KOPT-K1 (cell line): ENCODE results near the gene STK32B.
"Not testable (repeated sequence)": the region's sequence is repeated elsewhere in the genome, so short reads cannot be mapped to it uniquely, and the experiment has no call there.

Source experiments
- H3K27ac ChIP-seq: fragments of 200-600 bp; sonication (generic); 2 replicates; pipeline ENCODE4 v1.5.1; 2016; ENCODE audit warnings: antibody characterized with exemption, mild to moderate bottlenecking, low read depth, low read length; ENCODE audit not compliant: poor library complexity, severe bottlenecking
- H3K36me3 ChIP-seq: fragments of 200-600 bp; sonication (generic); 2 replicates; pipeline ENCODE4 v1.5.1; 2017; ENCODE audit warnings: antibody characterized with exemption, mild to moderate bottlenecking, low read length, moderate library complexity; ENCODE audit not compliant: insufficient read depth
- H3K9me3 ChIP-seq: fragments of 200-600 bp; sonication (generic); 2 replicates; pipeline ENCODE4 v1.5.1; 2017; ENCODE audit warnings: antibody characterized with exemption, low read length, mild to moderate bottlenecking; ENCODE audit not compliant: insufficient read depth, poor library complexity, severe bottlenecking

Gene STK32B

GRCh38 chr4:5435823-5436222, 384.5 kb downstream of the STK32B start:
- Histone ChIP-seq H3K9me3 (no peaks in the 10 kb centered on the region), H3K27ac (no peak overlapping the region), H3K36me3 (no peaks in the 10 kb centered on the region)

- not testable (repeated sequence) for H3K9me3 ChIP-seq, H3K27ac ChIP-seq, H3K36me3 ChIP-seq
Observed at GRCh38 chr4:5443976-5444802, 392.9 kb downstream of the STK32B start.

GRCh38 chr4:5444918-5445517, 393.7 kb downstream of the STK32B start:
- Histone ChIP-seq H3K36me3 (no peaks in the 10 kb centered on the region), H3K9me3 (no peaks in the 10 kb centered on the region), H3K27ac (no peak overlapping the region)

GRCh38 chr4:5446595-5447226, 395.4 kb downstream of the STK32B start:
- no peaks in the 10 kb centered on the region for H3K36me3 ChIP-seq
- no peak overlapping the region for H3K27ac ChIP-seq
- H3K9me3 ChIP-seq = no peaks in the 10 kb centered on the region

- H3K36me3 ChIP-seq = no peaks in the 10 kb centered on the region
- no peak overlapping the region for H3K27ac ChIP-seq
- no peaks in the 10 kb centered on the region for H3K9me3 ChIP-seq
Observed at GRCh38 chr4:5447755-5448154, 396.5 kb downstream of the STK32B start.

- H3K27ac ChIP-seq = no peak overlapping the region
- no peaks in the 10 kb centered on the region for H3K36me3 ChIP-seq
- H3K9me3 ChIP-seq = no peaks in the 10 kb centered on the region
Observed at GRCh38 chr4:5448221-5448620, 396.9 kb downstream of the STK32B start.

GRCh38 chr4:5451243-5451642, 400.0 kb downstream of the STK32B start:
- H3K9me3 ChIP-seq = no peaks in the 10 kb centered on the region

GRCh38 chr4:5452156-5452555, 400.9 kb downstream of the STK32B start:
- no peak overlapping the region for H3K27ac ChIP-seq
- no peaks in the 10 kb centered on the region for H3K36me3 ChIP-seq
- H3K9me3 ChIP-seq = no peaks in the 10 kb centered on the region

More at GRCh38 chr4:5451243-5451642, 400.0 kb downstream of the STK32B start:
- no peak overlapping the region for H3K27ac ChIP-seq
- no peaks in the 10 kb centered on the region for H3K36me3 ChIP-seq

- no peaks in the 10 kb centered on the region for H3K36me3 ChIP-seq
- H3K27ac ChIP-seq = no peak overlapping the region
- H3K9me3 ChIP-seq = no peaks in the 10 kb centered on the region
Observed at GRCh38 chr4:5455003-5455585, 403.8 kb downstream of the STK32B start.

- Histone ChIP-seq H3K9me3 (no peaks in the 10 kb centered on the region), H3K36me3 (no peaks in the 10 kb centered on the region), H3K27ac (no peak overlapping the region)
Observed at GRCh38 chr4:5456296-5456845, 405.1 kb downstream of the STK32B start.

- Histone ChIP-seq H3K36me3 (no peaks in the 10 kb centered on the region), H3K9me3 (no peaks in the 10 kb centered on the region), H3K27ac (no peak overlapping the region)
Observed at GRCh38 chr4:5458676-5459075, 407.4 kb downstream of the STK32B start.

- no peak overlapping the region for H3K27ac ChIP-seq
- no peaks in the 10 kb centered on the region for H3K9me3 ChIP-seq
- H3K36me3 ChIP-seq = no peaks in the 10 kb centered on the region
Observed at GRCh38 chr4:5459236-5459635, 408.0 kb downstream of the STK32B start.

GRCh38 chr4:5460106-5460801, 409.0 kb downstream of the STK32B start:
- Histone ChIP-seq H3K36me3 (no peaks in the 10 kb centered on the region), H3K27ac (no peak overlapping the region), H3K9me3 (no peaks in the 10 kb centered on the region)

GRCh38 chr4:5461477-5461876, 410.2 kb downstream of the STK32B start:
- H3K27ac ChIP-seq = no peak overlapping the region
- H3K36me3 ChIP-seq = no peaks in the 10 kb centered on the region
- H3K9me3 ChIP-seq = no peaks in the 10 kb centered on the region
